Activated CD4-positive, alpha-beta T cell treated with anti-CD3 and anti-CD28 coated beads, Interleukin-2, amount 10 ng/mL, durations not matched to agents 7 days and 5 days (primary cell): ENCODE measurements around the gene ABCA4. TPM values are rescaled to one million over a fixed set of nuclear protein-coding genes. Genes with fewer than 3 reads are reported as not detected.
"Not testable (repeated sequence)": the region's sequence is repeated elsewhere in the genome, so short reads cannot be mapped to it uniquely, and the experiment has no call there.

Source experiments
- CTCF ChIA-PET: fragments of 350-600 bp; sonication (Branson Sonifier 250); formaldehyde crosslinking; loops from one replicate; lab custom pipeline; 2021; ENCODE audit warnings: antibody characterized with exemption; lab: Charles Lee
- POLR2A ChIA-PET: fragments of 350-600 bp; sonication (Branson Sonifier 250); formaldehyde crosslinking; loops from one replicate; lab custom pipeline; 2021; ENCODE audit warnings: antibody characterized with exemption; lab: Charles Lee
- DNase-seq: peaks from one replicate; pipeline ENCODE4 v3.0.0-alpha.2; 2020
- H3K27ac Mint-ChIP-seq: one replicate; pipeline ENCODE4 v1.8.0; 2021; ENCODE audit warnings: mild to moderate bottlenecking, moderate library complexity, mixed read lengths
- H3K27me3 Mint-ChIP-seq: one replicate; pipeline ENCODE4 v1.8.0; 2021; ENCODE audit warnings: mixed read lengths
- H3K36me3 Mint-ChIP-seq: one replicate; pipeline ENCODE4 v1.8.0; 2021; ENCODE audit warnings: low read depth, mixed read lengths
- H3K4me1 Mint-ChIP-seq: one replicate; pipeline ENCODE4 v1.8.0; 2021; ENCODE audit warnings: mixed read lengths
- H3K4me3 Mint-ChIP-seq: one replicate; pipeline ENCODE4 v1.8.0; 2021; ENCODE audit warnings: mild to moderate bottlenecking, moderate library complexity, mixed read lengths
- H3K9me3 Mint-ChIP-seq: one replicate; pipeline ENCODE4 v1.8.0; 2021; ENCODE audit warnings: mixed read lengths
- total RNA-seq, 2 experiments: library from RNA; stranded (reverse); gene quantifications; one replicate each; pipeline ENCODE4 v1.2.3, GENCODE V29; 2021

Gene ABCA4
- total RNA-seq, 2 experiments from 2014 or later: not detected

DNA sequence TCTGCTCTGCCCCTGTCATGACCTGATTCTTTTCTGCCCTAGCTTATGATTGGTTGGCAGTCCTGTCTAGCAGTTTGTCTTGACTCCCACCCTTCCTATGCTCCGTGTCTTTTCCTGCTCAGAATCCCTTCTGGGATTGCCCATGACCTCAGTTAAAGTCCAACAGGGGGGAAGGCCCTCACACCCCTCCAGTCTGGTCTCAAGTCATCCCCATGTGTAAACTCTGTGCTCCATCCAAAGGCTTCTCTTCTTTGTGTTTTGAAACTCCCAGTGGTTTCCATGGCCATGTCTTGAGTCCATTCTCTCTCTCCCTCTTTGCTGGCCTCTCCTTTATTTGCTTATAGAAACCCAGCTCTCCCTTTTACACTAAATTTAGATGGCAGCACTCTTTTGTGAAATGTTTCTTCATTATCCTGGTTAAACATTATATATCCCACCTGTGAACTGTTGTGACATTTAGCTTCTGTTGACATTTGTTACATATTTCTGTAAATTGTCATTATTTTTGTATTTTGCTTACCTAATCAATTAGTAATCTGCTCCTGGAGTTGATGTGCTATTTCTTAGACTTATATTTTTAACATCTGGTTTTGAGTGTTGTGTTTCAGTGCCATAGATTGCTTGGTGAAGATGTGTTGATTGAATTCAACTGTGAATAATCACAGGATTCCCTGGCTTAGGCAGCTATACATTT lies 162.8 kb downstream of the ABCA4 start:
- Mint-ChIP-seq H3K27me3 (peaks cover 7% of the 10 kb centered on the region), H3K4me3 (no peak overlapping the region), H3K36me3 (no peaks in the 10 kb centered on the region), H3K27ac (no peak overlapping the region), H3K4me1 (no peaks in the 10 kb centered on the region), H3K9me3 (peaks cover 18% of the 10 kb centered on the region)
- no peak for DNase-seq
- CTCF ChIA-PET: interaction anchor here (0.6 to 1.3 kb wide), 3 partner anchors 10 to 870 kb away, joined by 3 to 4 read pairs (median 4); no protein-coding TSS in a partner anchor
- POLR2A ChIA-PET: no interaction called here

DNA sequence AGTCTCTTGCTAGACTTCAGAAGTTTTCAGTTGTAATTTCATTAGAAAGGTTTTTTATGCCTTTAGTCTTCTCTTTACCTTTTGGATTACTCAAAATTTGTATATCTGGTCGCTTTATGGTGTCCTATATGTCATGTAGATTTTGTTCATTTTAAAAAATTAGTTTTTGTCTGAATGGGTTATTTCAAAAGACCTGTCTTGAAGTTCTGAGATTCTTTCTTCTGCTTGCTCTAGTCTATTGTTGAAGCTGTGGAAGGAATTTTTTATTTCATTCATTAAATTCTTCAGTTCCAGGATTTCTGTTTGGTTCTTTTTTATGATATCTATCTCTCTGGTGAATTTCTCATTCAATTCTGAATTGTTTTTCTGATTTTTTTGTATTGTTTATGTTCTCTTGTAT lies 165.2 kb downstream of the ABCA4 start:
- DNase-seq: no peak
- H3K9me3 Mint-ChIP-seq: peaks cover 26% of the 10 kb centered on the region

DNA sequence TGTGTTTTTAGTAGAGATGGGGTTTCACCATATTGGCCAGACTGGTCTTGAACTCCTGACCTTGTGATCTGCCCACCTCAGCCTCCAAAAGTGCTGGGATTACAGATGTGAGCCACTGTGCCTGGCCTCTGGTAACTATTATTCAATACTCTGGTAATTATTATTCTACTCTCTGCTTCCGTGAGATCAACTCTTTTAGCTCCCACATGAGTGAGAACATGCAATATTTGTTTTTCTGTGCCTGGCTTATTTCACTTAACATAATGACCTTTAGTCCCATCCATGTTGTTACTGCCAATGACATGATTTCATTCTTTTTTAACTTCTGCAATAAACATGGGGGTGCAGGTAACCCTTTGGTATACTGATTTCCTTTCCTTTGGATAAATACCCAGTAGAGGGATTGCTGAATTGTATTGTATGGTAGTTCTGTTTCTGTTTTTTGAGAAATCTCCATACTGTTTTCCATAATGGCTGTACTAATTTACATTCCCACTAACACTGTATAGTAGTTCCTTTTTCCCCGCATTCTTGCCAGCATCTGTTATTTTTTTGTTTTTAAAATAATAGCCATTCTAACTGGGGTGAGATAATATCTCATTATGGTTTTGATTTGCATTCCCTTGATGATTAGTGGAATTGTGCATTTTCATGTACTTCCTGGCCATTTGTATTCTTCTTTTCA lies 173.8 kb downstream of the ABCA4 start:
- H3K27ac Mint-ChIP-seq, POLR2A ChIA-PET, H3K9me3 Mint-ChIP-seq, H3K4me3 Mint-ChIP-seq, DNase-seq, H3K4me1 Mint-ChIP-seq, CTCF ChIA-PET, H3K36me3 Mint-ChIP-seq: not testable (repeated sequence)
- peaks cover 13% of the 10 kb centered on the region for H3K27me3 Mint-ChIP-seq

More for the DNA sequence above, 165.2 kb downstream of the ABCA4 start:
- Mint-ChIP-seq H3K4me1 (no peaks in the 10 kb centered on the region), H3K4me3 (no peak overlapping the region), H3K27ac (no peak overlapping the region), H3K36me3 (no peaks in the 10 kb centered on the region), H3K27me3 (peaks cover 7% of the 10 kb centered on the region)
- ChIA-PET CTCF (no interaction called here), POLR2A (no interaction called here)

Other genes with a start within 250 kb of the ABCA4 start
- 10 to 100 TPM; 56.4 to 57.4 TPM for gene DNTTIP2, start 241.9 kb downstream of the ABCA4 start, total RNA-seq
- 10 to 100 TPM; 17.3 to 17.8 TPM for gene GCLM, start 211.7 kb downstream of the ABCA4 start, total RNA-seq
- not detected for gene ARHGAP29, start 116.4 kb upstream of the ABCA4 start, total RNA-seq